Kidney (tissue), 14 donors: ENCODE measurements around the gene CREB3L4. TPM values are rescaled to one million over a fixed set of nuclear protein-coding genes. Genes with fewer than 3 reads are reported as not detected.

Experiments used
- DNase-seq, 5 donors: peaks; one replicate each; pipeline ENCODE4 v3.0.0-alpha.2; 2013 to 2020
- FAIRE-seq: peaks from 2 replicates; lab custom pipeline; 2012; peaks lifted over from hg19 to GRCh38; lab: Jason Lieb, UNC
- H3K27ac ChIP-seq, 2 donors: one replicate each; pipeline ENCODE4 v1.7.0; 2013; ENCODE audit warnings: low read depth in 2 of 2, low read length in 2 of 2, inconsistent platforms in 1 of 2
- H3K27me3 ChIP-seq: one replicate; pipeline ENCODE4 v1.7.1; 2013; ENCODE audit warnings: low read length, inconsistent platforms; ENCODE audit not compliant: control insufficient read depth, insufficient read depth
- H3K36me3 ChIP-seq, 3 donors: one replicate each; pipeline versions ENCODE4 v1.7.0 to v1.7.1; 2013; ENCODE audit warnings: low read length in 3 of 3, control low read depth in 1 of 3, inconsistent platforms in 1 of 3; ENCODE audit not compliant: insufficient read depth in 3 of 3, control insufficient read depth in 2 of 3
- H3K4me1 ChIP-seq, 3 donors: one replicate each; pipeline versions ENCODE4 v1.7.0 to v1.7.1; 2013; ENCODE audit warnings: low read length in 3 of 3, inconsistent platforms in 1 of 3, low read depth in 1 of 3; ENCODE audit not compliant: control insufficient read depth in 2 of 3, insufficient read depth in 2 of 3
- H3K4me3 ChIP-seq, 3 donors: one replicate each; pipeline versions ENCODE4 v1.7.0 to v1.8.1; 2013; ENCODE audit warnings: low read length in 3 of 3, control low read depth in 1 of 3, inconsistent platforms in 1 of 3
- H3K9ac ChIP-seq, 3 donors: one replicate each; pipeline versions ENCODE4 v1.7.0 to v1.7.1; 2013; ENCODE audit warnings: low read length in 3 of 3, control low read depth in 1 of 3, inconsistent platforms in 1 of 3
- H3K9me3 ChIP-seq, 3 donors: one replicate each; pipeline versions ENCODE4 v1.7.0 to v1.7.1; 2013; ENCODE audit warnings: low read length in 3 of 3, control low read depth in 1 of 3, inconsistent platforms in 1 of 3; ENCODE audit not compliant: control insufficient read depth in 2 of 3, insufficient read depth in 1 of 3
- intact Hi-C: fragments of 100-400 bp; cut with DNase I; formaldehyde crosslinking; loops from one replicate; pipeline ENCODE4 v1.11.1; 2022
- microRNA-seq: library from miRNA; unstranded; fragments of <30 nt; microRNA quantifications from one replicate; pipeline ENCODE4 v1.2.0, GENCODE V29; 2020
- polyA plus RNA-seq: library from polyadenylated mRNA; stranded (reverse); fragments of 350-450 nt; fragmentation: Illumina TruSeq; extraction: RNeasy Lipid Tissue Mini Kit (QIAGEN cat#74804); gene quantifications from one replicate; pipeline ENCODE4 v1.2.3, GENCODE V29; 2014; ENCODE audit warnings: low read depth, low replicate concordance; ENCODE audit not compliant: insufficient read depth
- total RNA-seq: library from RNA; stranded (reverse); fragmentation: NEBNext Ultra II Directional; extraction: Animal tissue kit (Norgen Biotek cat#: 25700); gene quantifications from one replicate; pipeline ENCODE4 v1.2.1, GENCODE V29; 2021
- TF ChIP-seq, protein P1 (sequence below): IDR thresholded peaks from 3 replicates; pipeline ENCODE4 v1.5.1; 2012; ENCODE audit warnings: mild to moderate bottlenecking, moderate library complexity, borderline replicate concordance; ENCODE audit not compliant: insufficient read depth; ENCODE audit errors: extremely low read depth
- donor health status: control.
- donor health status: control.
- donor health status: control.
- donor health status: control.
- donor health status: control.
- donor health status: DM: yes; HTN: yes; CAD: no.
- donor health status: Normal renal cell carcinoma (clear cell type).

CREB3L4 gene
- total and polyA plus RNA-seq, 2 donors from 2014 or later, result 9.3 to 10.9 TPM

DNA sequence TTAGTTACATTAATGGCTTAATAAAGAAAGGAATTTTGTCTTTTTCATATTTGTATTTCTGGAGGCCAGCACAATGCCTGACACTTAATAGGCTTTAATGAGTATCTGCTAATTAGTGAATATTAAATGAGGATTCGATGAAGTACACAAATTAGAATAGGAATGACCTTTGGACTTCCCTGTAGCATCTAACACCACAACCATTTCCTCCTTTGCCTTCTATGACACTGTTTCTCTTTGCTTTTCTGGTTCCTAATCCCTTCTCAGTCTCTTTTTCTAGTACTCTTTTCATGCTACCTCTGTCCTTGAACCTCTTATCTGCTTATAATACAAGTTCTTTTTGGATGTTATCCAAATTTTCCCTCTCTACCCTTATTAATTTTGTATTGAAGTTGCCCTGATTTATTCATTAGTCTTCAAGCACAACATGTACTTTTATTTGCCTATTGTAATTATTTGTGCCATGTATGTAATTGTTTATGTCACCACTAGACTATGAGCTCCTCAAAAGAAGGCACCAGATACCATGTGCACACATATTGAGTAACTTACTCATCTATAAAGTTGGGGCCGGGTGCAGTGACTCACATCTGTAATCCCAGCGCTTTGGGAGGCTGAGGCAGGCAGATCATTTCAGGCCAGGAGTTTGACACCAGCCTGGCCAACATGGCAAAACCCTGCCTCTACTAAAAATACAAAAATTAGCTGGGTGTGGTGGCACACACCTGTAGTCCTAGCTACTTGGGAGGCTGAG lies 46.6 kb downstream of the CREB3L4 start:
- no peak overlapping the region for H3K27ac ChIP-seq
- intact Hi-C loops, result no loop called here
- no peak overlapping the region for H3K9ac ChIP-seq
- DNase-seq (no peak), FAIRE-seq (no peak)
- H3K4me1 ChIP-seq, result no peaks in the 10 kb centered on the region
- TF ChIP-seq, protein P1, sequence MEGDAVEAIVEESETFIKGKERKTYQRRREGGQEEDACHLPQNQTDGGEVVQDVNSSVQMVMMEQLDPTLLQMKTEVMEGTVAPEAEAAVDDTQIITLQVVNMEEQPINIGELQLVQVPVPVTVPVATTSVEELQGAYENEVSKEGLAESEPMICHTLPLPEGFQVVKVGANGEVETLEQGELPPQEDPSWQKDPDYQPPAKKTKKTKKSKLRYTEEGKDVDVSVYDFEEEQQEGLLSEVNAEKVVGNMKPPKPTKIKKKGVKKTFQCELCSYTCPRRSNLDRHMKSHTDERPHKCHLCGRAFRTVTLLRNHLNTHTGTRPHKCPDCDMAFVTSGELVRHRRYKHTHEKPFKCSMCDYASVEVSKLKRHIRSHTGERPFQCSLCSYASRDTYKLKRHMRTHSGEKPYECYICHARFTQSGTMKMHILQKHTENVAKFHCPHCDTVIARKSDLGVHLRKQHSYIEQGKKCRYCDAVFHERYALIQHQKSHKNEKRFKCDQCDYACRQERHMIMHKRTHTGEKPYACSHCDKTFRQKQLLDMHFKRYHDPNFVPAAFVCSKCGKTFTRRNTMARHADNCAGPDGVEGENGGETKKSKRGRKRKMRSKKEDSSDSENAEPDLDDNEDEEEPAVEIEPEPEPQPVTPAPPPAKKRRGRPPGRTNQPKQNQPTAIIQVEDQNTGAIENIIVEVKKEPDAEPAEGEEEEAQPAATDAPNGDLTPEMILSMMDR, result no peak
- H3K27me3 ChIP-seq, result no peaks in the 10 kb centered on the region
- no peaks in the 10 kb centered on the region for H3K36me3 ChIP-seq
- H3K9me3 ChIP-seq, result no peaks in the 10 kb centered on the region
- H3K4me3 ChIP-seq, result no peak overlapping the region

DNA sequence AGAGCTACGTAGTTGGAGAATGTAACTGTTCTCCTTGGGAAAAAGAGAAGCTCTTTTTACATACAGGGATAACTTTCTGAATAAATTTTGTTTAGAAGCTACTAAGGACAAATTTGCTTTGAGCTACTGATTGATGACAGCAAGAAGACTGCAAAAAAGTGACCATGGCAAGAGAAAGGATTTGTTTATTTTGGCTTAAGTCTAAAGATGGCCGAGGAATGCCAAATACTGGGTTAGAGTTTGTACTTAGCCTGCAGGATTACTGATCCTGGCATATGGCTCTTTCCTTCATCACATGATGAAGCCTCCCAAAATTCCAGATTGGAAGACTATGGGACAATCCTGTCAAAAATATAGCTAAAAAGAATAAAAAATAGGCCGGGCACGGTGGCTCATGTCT lies 51.6 kb downstream of the CREB3L4 start:
- FAIRE-seq, result no peak
- Histone ChIP-seq H3K36me3 (no peaks in the 10 kb centered on the region), H3K4me1 (no peaks in the 10 kb centered on the region), H3K27me3 (no peaks in the 10 kb centered on the region), H3K9me3 (no peaks in the 10 kb centered on the region), H3K9ac (no peak overlapping the region), H3K27ac (no peak overlapping the region), H3K4me3 (no peak overlapping the region)
- TF ChIP-seq, protein P1, result no peak
- no peak for DNase-seq
- intact Hi-C loops, result no loop called here

DNA sequence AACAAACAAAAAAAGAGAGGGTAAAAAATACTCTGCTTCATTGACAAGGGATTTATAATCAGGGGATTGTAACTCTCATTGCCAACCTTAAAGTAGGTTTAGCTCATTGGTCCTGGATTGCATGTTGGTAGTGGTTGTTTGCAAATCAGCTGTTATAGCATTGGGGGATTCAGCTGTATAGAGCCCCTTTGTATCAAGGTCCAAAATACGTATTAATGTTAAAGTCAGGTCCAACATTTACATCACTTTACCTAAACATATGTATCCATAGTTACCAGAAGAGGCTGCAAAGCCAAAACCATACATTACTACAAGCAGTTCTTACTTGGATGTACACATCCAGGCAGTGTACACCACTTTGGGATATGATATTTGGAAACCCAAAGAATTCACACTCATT lies 52.2 kb downstream of the CREB3L4 start:
- no peak overlapping the region for H3K9ac ChIP-seq
- TF ChIP-seq, protein P1, result no peak
- H3K9me3 ChIP-seq, result no peaks in the 10 kb centered on the region
- H3K27me3 ChIP-seq, result no peaks in the 10 kb centered on the region
- FAIRE-seq (no peak), DNase-seq (no peak)
- no peaks in the 10 kb centered on the region for H3K4me1 ChIP-seq
- intact Hi-C loops, result no loop called here
- no peaks in the 10 kb centered on the region for H3K36me3 ChIP-seq
- H3K4me3 ChIP-seq, result no peak overlapping the region
- no peak overlapping the region for H3K27ac ChIP-seq

Small RNAs within 50 kb of the gene (microRNA-seq; reads per million reads assigned to microRNA genes)
- not detected for gene MIR6737

Other genes starting within 250 kb of the CREB3L4 start
- 74.8 TPM for gene INTS3, start 239.9 kb upstream of the CREB3L4 start, total RNA-seq
- gene INTS3, start 239.9 kb upstream of the CREB3L4 start, polyA plus RNA-seq, result 42.7 TPM
- 54.0 TPM for gene SLC27A3, start 192.5 kb upstream of the CREB3L4 start, total RNA-seq
- gene SLC27A3, start 192.5 kb upstream of the CREB3L4 start, polyA plus RNA-seq, result 36.9 TPM
- gene GATAD2B, start 44.9 kb upstream of the CREB3L4 start, total RNA-seq, result 49.0 TPM
- 3.6 TPM for gene GATAD2B, start 44.9 kb upstream of the CREB3L4 start, polyA plus RNA-seq
- gene DENND4B, start 21.2 kb upstream of the CREB3L4 start, total RNA-seq, result 60.6 TPM
- 13.2 TPM for gene DENND4B, start 21.2 kb upstream of the CREB3L4 start, polyA plus RNA-seq
- gene CRTC2, start 9.3 kb upstream of the CREB3L4 start, total RNA-seq, result 44.8 TPM
- gene CRTC2, start 9.3 kb upstream of the CREB3L4 start, polyA plus RNA-seq, result 28.6 TPM
- gene SLC39A1, start 4.4 kb upstream of the CREB3L4 start, total RNA-seq, result 125 TPM
- 106 TPM for gene SLC39A1, start 4.4 kb upstream of the CREB3L4 start, polyA plus RNA-seq
- gene JTB, start 9.8 kb downstream of the CREB3L4 start, total RNA-seq, result 97.0 TPM
- 188 TPM for gene JTB, start 9.8 kb downstream of the CREB3L4 start, polyA plus RNA-seq
- 142 TPM for gene RAB13, start 18.4 kb downstream of the CREB3L4 start, total RNA-seq
- gene RAB13, start 18.4 kb downstream of the CREB3L4 start, polyA plus RNA-seq, result 226 TPM
- gene RPS27, start 22.9 kb downstream of the CREB3L4 start, total RNA-seq, result 1,447 TPM
- 4,953 TPM for gene RPS27, start 22.9 kb downstream of the CREB3L4 start, polyA plus RNA-seq
- gene NUP210L, start 187.2 kb downstream of the CREB3L4 start, total RNA-seq, result 0.06 TPM
- not detected for gene NUP210L, start 187.2 kb downstream of the CREB3L4 start, polyA plus RNA-seq
- 315 TPM for gene TPM3, start 224.2 kb downstream of the CREB3L4 start, total RNA-seq
- gene TPM3, start 224.2 kb downstream of the CREB3L4 start, polyA plus RNA-seq, result 156 TPM
- gene CFAP141, start 238.4 kb downstream of the CREB3L4 start, total RNA-seq, result not detected
- gene CFAP141, start 238.4 kb downstream of the CREB3L4 start, polyA plus RNA-seq, result not detected